ENCODE results near the gene PPP1R15A.

PPP1R15A gene

DNA sequence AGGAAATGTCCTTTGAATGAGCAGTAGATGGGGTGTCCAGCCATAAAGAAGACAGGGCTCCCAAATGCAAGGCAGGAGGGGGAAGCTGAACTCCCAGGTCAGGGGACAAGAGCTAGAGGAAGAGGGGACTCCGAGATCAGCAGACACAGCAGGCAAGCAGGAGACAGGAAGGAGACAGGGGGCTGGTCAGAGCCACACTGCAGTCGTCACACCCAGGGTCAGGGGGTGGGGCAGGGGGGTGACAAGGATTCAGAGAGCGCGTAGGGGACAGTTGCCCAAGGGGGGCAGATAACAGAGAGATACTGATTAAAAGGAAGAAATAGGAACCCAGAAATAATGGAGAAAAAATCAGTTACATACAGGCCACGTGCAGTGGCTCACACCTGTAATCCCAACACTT, 39.2 kb upstream of the PPP1R15A start:
- TF ChIP-seq FOXM1 (IDR thresholded peaks at IDR 0.05; ENCODE audit: borderline replicate concordance, low read depth) (no peak), TCF12 (IDR thresholded peaks at IDR 0.05; ENCODE audit: low read depth) (no peak)

DNA sequence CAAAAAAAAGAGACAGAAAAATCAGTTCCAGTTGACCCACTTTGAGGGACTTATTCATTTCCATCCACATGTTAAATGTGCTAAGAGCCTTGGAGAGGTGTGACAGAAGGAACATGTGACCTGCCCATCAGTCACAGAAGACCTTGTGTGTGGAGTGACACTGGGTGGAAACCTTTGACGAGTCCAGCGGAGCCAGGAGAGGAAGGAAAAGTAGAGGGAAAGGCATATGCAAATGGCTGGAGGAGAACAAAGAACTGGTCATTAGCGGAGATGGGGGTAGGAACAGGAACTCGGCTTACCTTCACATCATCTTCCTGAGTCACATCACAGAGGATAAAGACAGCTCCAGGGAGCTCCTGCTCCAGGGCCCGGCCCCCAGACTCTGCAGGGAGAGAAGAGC, 38.2 kb upstream of the PPP1R15A start:
- no peak for TF ChIP-seq TEAD4 (IDR thresholded peaks at IDR 0.05)

DNA sequence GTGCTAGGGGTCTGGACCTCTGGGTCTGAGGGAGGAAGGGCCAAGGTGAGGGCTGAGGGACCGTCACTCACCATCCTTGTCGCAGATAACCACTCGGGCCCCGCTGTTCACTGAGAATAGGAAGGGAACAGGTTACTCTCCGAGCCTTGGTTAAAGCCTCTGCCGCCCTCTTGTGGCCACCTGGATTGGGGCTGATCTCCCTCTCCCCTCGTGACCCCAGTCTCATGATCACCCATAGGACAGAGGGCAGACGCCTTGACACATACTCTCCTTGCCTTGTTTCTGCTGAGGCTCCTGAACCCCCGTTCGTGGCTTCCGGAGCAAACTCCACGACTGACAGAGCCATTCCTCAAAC, 36.5 kb upstream of the PPP1R15A start:
- TF ChIP-seq RAD21 (IDR thresholded peaks at IDR 0.05; ENCODE audit: low read depth) (peak; percentile 94), TCF12 (IDR thresholded peaks at IDR 0.05; ENCODE audit: low read depth) (no peak), NFIC (IDR thresholded peaks at IDR 0.05) (no peak)
- TF ChIP-seq, protein P1, sequence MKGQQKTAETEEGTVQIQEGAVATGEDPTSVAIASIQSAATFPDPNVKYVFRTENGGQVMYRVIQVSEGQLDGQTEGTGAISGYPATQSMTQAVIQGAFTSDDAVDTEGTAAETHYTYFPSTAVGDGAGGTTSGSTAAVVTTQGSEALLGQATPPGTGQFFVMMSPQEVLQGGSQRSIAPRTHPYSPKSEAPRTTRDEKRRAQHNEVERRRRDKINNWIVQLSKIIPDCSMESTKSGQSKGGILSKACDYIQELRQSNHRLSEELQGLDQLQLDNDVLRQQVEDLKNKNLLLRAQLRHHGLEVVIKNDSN (IDR thresholded peaks at IDR 0.05), result peak; percentile 89

DNA sequence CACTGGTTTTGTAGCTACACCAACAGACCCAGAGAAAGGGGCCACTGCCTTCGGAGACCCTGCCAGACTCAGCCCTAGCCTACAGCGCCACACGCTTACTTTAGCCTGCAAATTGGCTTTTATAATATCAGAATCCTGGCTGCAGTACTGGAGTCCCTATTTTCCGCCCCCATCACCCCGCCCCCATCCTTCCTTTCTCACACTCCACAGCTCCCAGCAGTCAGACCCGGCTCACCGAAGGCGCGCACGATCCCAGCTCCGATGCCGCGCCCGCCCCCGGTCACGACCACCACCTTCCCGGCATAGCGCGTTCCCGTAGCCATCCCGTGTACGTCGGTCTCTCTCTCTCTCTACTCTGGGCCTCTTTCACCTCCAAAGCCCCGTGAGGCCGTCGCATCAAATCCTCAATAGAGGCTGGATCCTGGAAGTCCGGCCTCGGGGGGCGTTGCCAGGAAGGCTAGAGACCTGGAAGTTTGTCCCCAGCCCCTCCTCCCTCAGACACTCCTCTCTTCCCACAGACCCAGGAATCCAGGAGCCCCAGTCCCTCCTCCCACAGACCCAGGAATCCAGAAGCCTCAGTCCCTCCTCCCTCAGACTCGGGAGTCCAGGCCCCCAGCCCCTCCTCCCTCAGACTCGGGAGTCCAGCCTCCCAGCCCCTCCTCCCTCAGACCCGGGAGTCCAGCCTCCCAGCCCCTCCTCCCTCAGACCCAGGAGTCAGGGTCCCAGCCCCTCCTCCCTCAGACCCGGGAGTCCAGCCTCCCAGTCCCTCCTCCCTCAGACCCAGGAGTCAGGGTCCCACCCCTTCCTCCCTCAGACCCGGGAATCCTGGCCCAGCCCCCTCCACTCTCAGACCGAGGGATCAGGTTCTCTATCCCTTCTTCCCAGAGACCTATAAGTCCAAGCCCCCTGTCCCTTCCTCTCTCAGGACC, 35.9 kb upstream of the PPP1R15A start, which contains the start of gene HSD17B14:
Gene HSD17B14, minus strand, starts transcription at position 403 of the 929 bp plus-strand sequence. Its CDS starts 80 bp downstream, at position 323.
- TF ChIP-seq FOXM1 (IDR thresholded peaks at IDR 0.05; ENCODE audit: borderline replicate concordance, low read depth) (no peak), TEAD4 (IDR thresholded peaks at IDR 0.05) (0 out of 2 replicates have a peak, but pooled peaks have one; percentile 9)

DNA sequence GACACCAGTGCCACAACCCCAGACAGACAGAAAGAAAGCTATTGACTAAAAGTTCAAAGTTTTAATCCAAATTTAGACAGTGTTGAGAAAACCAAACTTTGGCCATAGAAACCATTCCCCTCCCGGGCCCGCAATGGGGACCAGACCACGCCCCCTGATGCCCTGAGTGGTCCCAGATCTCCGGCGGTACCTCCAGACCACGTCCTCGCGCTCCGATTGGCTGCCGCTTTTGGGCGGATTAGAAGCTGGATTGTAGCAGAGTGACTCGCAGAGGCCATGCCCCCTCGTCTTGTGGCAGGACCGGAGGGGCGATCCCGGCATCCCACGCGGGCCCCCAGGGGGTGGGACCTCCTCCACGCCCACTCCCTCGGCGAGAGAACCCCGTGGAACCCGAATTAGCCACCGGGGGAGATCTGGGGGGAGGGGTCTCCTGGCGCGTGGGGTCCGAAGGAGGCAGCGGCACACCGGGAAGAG, 35.1 kb upstream of the PPP1R15A start:
- TF ChIP-seq, protein P2, sequence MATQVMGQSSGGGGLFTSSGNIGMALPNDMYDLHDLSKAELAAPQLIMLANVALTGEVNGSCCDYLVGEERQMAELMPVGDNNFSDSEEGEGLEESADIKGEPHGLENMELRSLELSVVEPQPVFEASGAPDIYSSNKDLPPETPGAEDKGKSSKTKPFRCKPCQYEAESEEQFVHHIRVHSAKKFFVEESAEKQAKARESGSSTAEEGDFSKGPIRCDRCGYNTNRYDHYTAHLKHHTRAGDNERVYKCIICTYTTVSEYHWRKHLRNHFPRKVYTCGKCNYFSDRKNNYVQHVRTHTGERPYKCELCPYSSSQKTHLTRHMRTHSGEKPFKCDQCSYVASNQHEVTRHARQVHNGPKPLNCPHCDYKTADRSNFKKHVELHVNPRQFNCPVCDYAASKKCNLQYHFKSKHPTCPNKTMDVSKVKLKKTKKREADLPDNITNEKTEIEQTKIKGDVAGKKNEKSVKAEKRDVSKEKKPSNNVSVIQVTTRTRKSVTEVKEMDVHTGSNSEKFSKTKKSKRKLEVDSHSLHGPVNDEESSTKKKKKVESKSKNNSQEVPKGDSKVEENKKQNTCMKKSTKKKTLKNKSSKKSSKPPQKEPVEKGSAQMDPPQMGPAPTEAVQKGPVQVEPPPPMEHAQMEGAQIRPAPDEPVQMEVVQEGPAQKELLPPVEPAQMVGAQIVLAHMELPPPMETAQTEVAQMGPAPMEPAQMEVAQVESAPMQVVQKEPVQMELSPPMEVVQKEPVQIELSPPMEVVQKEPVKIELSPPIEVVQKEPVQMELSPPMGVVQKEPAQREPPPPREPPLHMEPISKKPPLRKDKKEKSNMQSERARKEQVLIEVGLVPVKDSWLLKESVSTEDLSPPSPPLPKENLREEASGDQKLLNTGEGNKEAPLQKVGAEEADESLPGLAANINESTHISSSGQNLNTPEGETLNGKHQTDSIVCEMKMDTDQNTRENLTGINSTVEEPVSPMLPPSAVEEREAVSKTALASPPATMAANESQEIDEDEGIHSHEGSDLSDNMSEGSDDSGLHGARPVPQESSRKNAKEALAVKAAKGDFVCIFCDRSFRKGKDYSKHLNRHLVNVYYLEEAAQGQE (IDR thresholded peaks at IDR 0.05; ENCODE audit: low read depth), result no peak
- no peak for TF ChIP-seq TCF12 (IDR thresholded peaks at IDR 0.05; ENCODE audit: low read depth)
- TF ChIP-seq, protein P1 (IDR thresholded peaks at IDR 0.05), result no peak
- no peak for TF ChIP-seq NFIC (IDR thresholded peaks at IDR 0.05)
- TF ChIP-seq CREB1 (IDR thresholded peaks at IDR 0.05; ENCODE audit: low read depth), result no peak
- no peak for TF ChIP-seq YY1 (IDR thresholded peaks at IDR 0.05; ENCODE audit: low read depth)
- TF ChIP-seq TEAD4 (IDR thresholded peaks at IDR 0.05), result no peak
- TF ChIP-seq, protein P3, sequence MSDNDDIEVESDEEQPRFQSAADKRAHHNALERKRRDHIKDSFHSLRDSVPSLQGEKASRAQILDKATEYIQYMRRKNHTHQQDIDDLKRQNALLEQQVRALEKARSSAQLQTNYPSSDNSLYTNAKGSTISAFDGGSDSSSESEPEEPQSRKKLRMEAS (IDR thresholded peaks at IDR 0.05), result peak; percentile 37; the same call in 1 of the 2 replicates
- TF ChIP-seq FOXM1 (IDR thresholded peaks at IDR 0.05; ENCODE audit: borderline replicate concordance, low read depth), result no peak
- TF ChIP-seq ZBTB7A (IDR thresholded peaks at IDR 0.05; ENCODE audit: low read depth), result peak; percentile 95
- no peak for TF ChIP-seq RAD21 (IDR thresholded peaks at IDR 0.05; ENCODE audit: low read depth)
- no peak for TF ChIP-seq CEBPB (IDR thresholded peaks at IDR 0.05)
- TF ChIP-seq TAF1 (IDR thresholded peaks at IDR 0.05; ENCODE audit: low read depth), result 0 out of 2 replicates have a peak, but pooled peaks have one; percentile 39
- TF ChIP-seq EGR1 (IDR thresholded peaks at IDR 0.05), result no peak; the same call in 1 of the 2 replicates
- no peak for TF ChIP-seq EP300 (IDR thresholded peaks at IDR 0.05; ENCODE audit: borderline replicate concordance)

DNA sequence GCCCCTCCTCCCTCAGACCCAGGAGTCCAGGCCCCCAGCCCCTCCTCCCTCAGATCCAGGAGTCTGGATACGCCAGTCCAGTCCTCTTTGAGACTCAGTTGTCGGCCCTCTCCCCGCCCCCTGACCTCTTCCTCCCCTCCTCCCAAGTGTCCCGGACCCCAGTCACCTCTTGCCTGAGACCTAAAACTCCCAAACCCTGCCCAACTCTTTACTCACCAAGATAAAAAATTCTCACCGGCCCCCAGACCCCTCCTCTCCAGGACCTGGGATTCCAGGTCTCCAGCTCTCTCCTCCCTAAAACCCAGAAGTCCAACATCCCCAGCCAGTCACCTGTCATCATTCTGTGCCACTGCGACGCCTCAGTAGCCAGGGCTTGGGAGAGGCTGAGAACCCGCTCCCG, 34.5 kb upstream of the PPP1R15A start:
- no peak for TF ChIP-seq TCF12 (IDR thresholded peaks at IDR 0.05; ENCODE audit: low read depth)

DNA sequence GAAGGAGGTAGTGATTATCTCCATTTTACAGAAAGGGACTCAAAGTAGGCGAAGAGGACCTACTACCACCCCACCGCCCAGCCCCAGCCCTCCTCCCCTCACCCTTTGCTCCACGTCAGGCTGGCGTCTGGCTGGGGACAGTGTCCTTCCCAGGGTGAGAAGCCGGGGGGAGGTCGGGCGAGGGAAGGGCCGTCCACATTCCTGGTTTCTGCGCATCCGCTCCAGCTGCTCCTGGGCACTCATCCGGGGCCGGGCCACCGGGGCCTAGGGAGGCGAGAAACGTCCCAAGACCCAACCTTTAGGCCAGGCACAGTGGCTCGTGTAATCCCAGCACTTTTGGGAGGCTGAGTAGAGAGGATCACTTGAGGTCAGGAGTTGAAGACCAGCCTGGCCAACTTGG, 31.2 kb upstream of the PPP1R15A start:
- TF ChIP-seq EP300 (IDR thresholded peaks at IDR 0.05; ENCODE audit: borderline replicate concordance), result no peak
- no peak for TF ChIP-seq TAF1 (IDR thresholded peaks at IDR 0.05; ENCODE audit: low read depth)
- TF ChIP-seq TCF12 (IDR thresholded peaks at IDR 0.05; ENCODE audit: low read depth), result no peak
- TF ChIP-seq CEBPB (IDR thresholded peaks at IDR 0.05), result no peak
- no peak for TF ChIP-seq ZBTB7A (IDR thresholded peaks at IDR 0.05; ENCODE audit: low read depth)
- no peak for TF ChIP-seq TEAD4 (IDR thresholded peaks at IDR 0.05)
- no peak for TF ChIP-seq FOXM1 (IDR thresholded peaks at IDR 0.05; ENCODE audit: borderline replicate concordance, low read depth)
- TF ChIP-seq YY1 (IDR thresholded peaks at IDR 0.05; ENCODE audit: low read depth), result no peak
- TF ChIP-seq NFIC (IDR thresholded peaks at IDR 0.05), result no peak
- TF ChIP-seq, protein P3 (IDR thresholded peaks at IDR 0.05), result no peak
- TF ChIP-seq CREB1 (IDR thresholded peaks at IDR 0.05; ENCODE audit: low read depth), result no peak
- TF ChIP-seq, protein P2 (IDR thresholded peaks at IDR 0.05; ENCODE audit: low read depth), result no peak
- no peak for TF ChIP-seq EGR1 (IDR thresholded peaks at IDR 0.05)
- TF ChIP-seq RAD21 (IDR thresholded peaks at IDR 0.05; ENCODE audit: low read depth), result no peak
- TF ChIP-seq, protein P1 (IDR thresholded peaks at IDR 0.05), result no peak

Data from Ishikawa (cell line).